Testis (tissue), 3 donors: ENCODE data around the gene PIP5KL1. TPM values are rescaled to one million over a fixed set of nuclear protein-coding genes. Genes with fewer than 3 reads are reported as not detected.

ENCODE experiments used
- DNase-seq: peaks from one replicate; pipeline ENCODE4 v3.0.0-alpha.2; 2019
- H3K27ac ChIP-seq, 2 donors: fragments of 200-600 bp; sonication (generic); one replicate each; pipeline ENCODE4 v1.5.1; 2019
- H3K27me3 ChIP-seq: fragments of 200-600 bp; sonication (generic); one replicate; pipeline ENCODE4 v1.5.1; 2019
- H3K36me3 ChIP-seq: fragments of 200-600 bp; sonication (generic); one replicate; pipeline ENCODE4 v1.5.1; 2017; ENCODE audit warnings: low read depth; ENCODE audit errors: missing control alignments
- H3K4me1 ChIP-seq: fragments of 200-600 bp; sonication (generic); one replicate; pipeline ENCODE4 v1.5.1; 2019
- H3K4me3 ChIP-seq, 2 donors: fragments of 200-600 bp; sonication (generic); one replicate each; pipeline ENCODE4 v1.5.1; 2017 to 2019
- H3K9me3 ChIP-seq: fragments of 200-600 bp; sonication (generic); one replicate; pipeline ENCODE4 v1.5.1; 2017
- POLR2A ChIP-seq: fragments of 450-650 bp; IDR thresholded peaks from one replicate; pipeline ENCODE4 v1.6.1; 2017; ENCODE audit warnings: antibody characterized with exemption, mild to moderate bottlenecking, moderate library complexity
- WGBS, 2 donors: methylation state at CpG; one replicate each; pipeline ENCODE4 v1.1.5; 2018; 5-methylcytosine and 5-hydroxymethylcytosine counted together
- intact Hi-C: fragments of 100-400 bp; cut with DNase I; formaldehyde crosslinking; loops from one replicate; pipeline ENCODE4 v1.15.1; 2023; ENCODE audit warnings: low total_unique reads
- polyA plus RNA-seq: library from polyadenylated mRNA; stranded (reverse); fragments of 350-450 nt; fragmentation: Illumina TruSeq; extraction: RNeasy Lipid Tissue Mini Kit (QIAGEN cat#74804); gene quantifications from one replicate; pipeline ENCODE4 v1.2.3, GENCODE V29; 2014; ENCODE audit warnings: low read depth, low replicate concordance; ENCODE audit not compliant: insufficient read depth
- total RNA-seq, 2 donors: library from RNA; depleted of rRNA; stranded (reverse); fragments of >200 nt; gene quantifications; one replicate each; pipeline ENCODE4 v1.2.3, GENCODE V29; 2016
- TF ChIP-seq, protein P1 (sequence below), 3 experiments: fragments of 450-650 bp in 2 of 3; fragments of 200-600 bp in 1 of 3; sonication (generic) in 1 of 3; IDR thresholded peaks; one replicate each; pipeline ENCODE4 v1.5.1; 2016 to 2019; ENCODE audit warnings: antibody characterized with exemption in 3 of 3, mild to moderate bottlenecking in 2 of 3, moderate library complexity in 1 of 3

PIP5KL1 gene
- total and polyA plus RNA-seq, 3 donors from 2014 or later: 3.9 to 10.2 (median 8.4) TPM

GRCh38 chr9:127873223-127873691 lies 57.3 kb downstream of the PIP5KL1 start:
- WGBS, 2 donors: 42 to 66% methylated on average over 9 to 19 of the region's 19 CpGs
- no peak for DNase-seq
- peak overlapping the region in 1 of 2 donors; percentile 63 for H3K27ac ChIP-seq

GRCh38 chr9:127872369-127873222 lies 58.0 kb downstream of the PIP5KL1 start:
- WGBS, 2 donors: 75 to 85% methylated on average over 7 to 20 of the region's 20 CpGs
- H3K4me3 ChIP-seq: no peak overlapping the region
- no peaks in the 10 kb centered on the region for H3K27me3 ChIP-seq
- peaks cover 59% of the 10 kb centered on the region for H3K4me1 ChIP-seq
- no peak overlapping the region for H3K27ac ChIP-seq
- intact Hi-C loops: loop anchor here (10.0 kb wide), 1 partner anchor 138 kb away; the partner anchor contains the start of gene TOR2A
- DNase-seq: no peak
- H3K9me3 ChIP-seq: no peaks in the 10 kb centered on the region
- H3K36me3 ChIP-seq: no peaks in the 10 kb centered on the region
- TF ChIP-seq, protein P1, sequence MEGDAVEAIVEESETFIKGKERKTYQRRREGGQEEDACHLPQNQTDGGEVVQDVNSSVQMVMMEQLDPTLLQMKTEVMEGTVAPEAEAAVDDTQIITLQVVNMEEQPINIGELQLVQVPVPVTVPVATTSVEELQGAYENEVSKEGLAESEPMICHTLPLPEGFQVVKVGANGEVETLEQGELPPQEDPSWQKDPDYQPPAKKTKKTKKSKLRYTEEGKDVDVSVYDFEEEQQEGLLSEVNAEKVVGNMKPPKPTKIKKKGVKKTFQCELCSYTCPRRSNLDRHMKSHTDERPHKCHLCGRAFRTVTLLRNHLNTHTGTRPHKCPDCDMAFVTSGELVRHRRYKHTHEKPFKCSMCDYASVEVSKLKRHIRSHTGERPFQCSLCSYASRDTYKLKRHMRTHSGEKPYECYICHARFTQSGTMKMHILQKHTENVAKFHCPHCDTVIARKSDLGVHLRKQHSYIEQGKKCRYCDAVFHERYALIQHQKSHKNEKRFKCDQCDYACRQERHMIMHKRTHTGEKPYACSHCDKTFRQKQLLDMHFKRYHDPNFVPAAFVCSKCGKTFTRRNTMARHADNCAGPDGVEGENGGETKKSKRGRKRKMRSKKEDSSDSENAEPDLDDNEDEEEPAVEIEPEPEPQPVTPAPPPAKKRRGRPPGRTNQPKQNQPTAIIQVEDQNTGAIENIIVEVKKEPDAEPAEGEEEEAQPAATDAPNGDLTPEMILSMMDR (IDR thresholded peaks at IDR 0.05): no peak
- no peak for TF ChIP-seq POLR2A

More at GRCh38 chr9:127873223-127873691, 57.3 kb downstream of the PIP5KL1 start:
- Histone ChIP-seq H3K4me3 (no peak overlapping the region), H3K9me3 (no peaks in the 10 kb centered on the region), H3K36me3 (no peaks in the 10 kb centered on the region), H3K27me3 (no peaks in the 10 kb centered on the region), H3K4me1 (peaks cover 60% of the 10 kb centered on the region)
- TF ChIP-seq, protein P1 (IDR thresholded peaks at IDR 0.05): no peak
- no peak for TF ChIP-seq POLR2A
- intact Hi-C loops: loop anchor here (10.0 kb wide), 1 partner anchor 138 kb away; the partner anchor contains the start of gene TOR2A

DNA sequence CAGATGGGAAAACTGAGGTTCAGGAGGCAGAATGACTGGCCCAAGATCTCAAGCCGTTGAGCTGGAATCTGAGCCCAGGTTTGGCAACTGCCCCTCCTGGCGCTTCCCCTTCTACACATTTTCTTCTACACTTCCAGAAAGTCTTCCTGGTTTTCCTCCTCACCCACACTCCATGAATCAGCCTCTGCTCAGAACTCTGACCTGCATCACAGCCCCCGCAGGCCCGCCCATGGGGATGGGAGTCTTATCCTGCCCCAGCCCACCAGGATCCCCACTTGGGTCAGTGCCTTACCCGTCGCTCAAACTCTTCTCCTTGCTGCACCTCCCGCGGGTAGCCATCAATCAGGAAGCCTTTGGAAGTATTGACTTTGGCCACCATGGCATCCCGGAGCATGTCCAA lies 59.0 kb downstream of the PIP5KL1 start:
- Histone ChIP-seq H3K4me1 (peaks cover 62% of the 10 kb centered on the region), H3K27me3 (no peaks in the 10 kb centered on the region), H3K36me3 (no peaks in the 10 kb centered on the region), H3K27ac (no peak overlapping the region), H3K4me3 (no peak overlapping the region), H3K9me3 (no peaks in the 10 kb centered on the region)
- intact Hi-C loops: loop anchor here (10.0 kb wide), 1 partner anchor 137 kb away; the partner anchor contains the start of gene TOR2A
- TF ChIP-seq POLR2A: no peak
- TF ChIP-seq, protein P1 (IDR thresholded peaks at IDR 0.05): no peak
- WGBS, 2 donors: 81 to 87% methylated on average over 9 of the region's 9 CpGs
- DNase-seq: no peak

- no peak for TF ChIP-seq POLR2A
- TF ChIP-seq, protein P1 (IDR thresholded peaks at IDR 0.05): no peak
- no peaks in the 10 kb centered on the region for H3K27me3 ChIP-seq
- peaks cover 58% of the 10 kb centered on the region for H3K4me1 ChIP-seq
- no peak overlapping the region for H3K27ac ChIP-seq
- 69 to 88% methylated on average over 8 to 12 of the region's 12 CpGs for WGBS, 2 donors
- H3K36me3 ChIP-seq: no peaks in the 10 kb centered on the region
- intact Hi-C loops: loop anchor here (10.0 kb wide), 1 partner anchor 136 kb away; the partner anchor contains the start of gene TOR2A
- H3K9me3 ChIP-seq: no peaks in the 10 kb centered on the region
- H3K4me3 ChIP-seq: no peak overlapping the region
- no peak for DNase-seq
These were observed 59.7 kb downstream of the PIP5KL1 start for GRCh38 chr9:127870887-127871286.

Other genes with a start within 250 kb of the PIP5KL1 start
- 10 to 100 TPM; 11.6 to 26.5 TPM for gene CFAP157, start 223.8 kb downstream of the PIP5KL1 start, total RNA-seq
- 30.6 TPM for gene CFAP157, start 223.8 kb downstream of the PIP5KL1 start, polyA plus RNA-seq
- gene PTRH1, start 215.1 kb downstream of the PIP5KL1 start, total RNA-seq: 10 to 100 TPM; 19.0 to 24.5 TPM
- gene PTRH1, start 215.1 kb downstream of the PIP5KL1 start, polyA plus RNA-seq: 18.2 TPM
- 10 to 100 TPM; 25.0 to 32.7 TPM for gene TTC16, start 214.7 kb downstream of the PIP5KL1 start, total RNA-seq
- gene TTC16, start 214.7 kb downstream of the PIP5KL1 start, polyA plus RNA-seq: 46.2 TPM
- 10 to 100 TPM; 28.7 to 32.0 TPM for gene TOR2A, start 195.5 kb downstream of the PIP5KL1 start, total RNA-seq
- 30.4 TPM for gene TOR2A, start 195.5 kb downstream of the PIP5KL1 start, polyA plus RNA-seq
- 1 to 10 TPM; 6.6 to 9.6 TPM for gene SH2D3C, start 152.1 kb downstream of the PIP5KL1 start, total RNA-seq
- 8.8 TPM for gene SH2D3C, start 152.1 kb downstream of the PIP5KL1 start, polyA plus RNA-seq
- gene CDK9, start 144.7 kb downstream of the PIP5KL1 start, total RNA-seq: 100 to 1,000 TPM; 136 to 163 TPM
- gene CDK9, start 144.7 kb downstream of the PIP5KL1 start, polyA plus RNA-seq: 77.1 TPM
- 100 to 1,000 TPM in 1 of 2 donors, 10 to 100 TPM in 1; 99.3 to 105 TPM for gene FPGS, start 127.9 kb downstream of the PIP5KL1 start, total RNA-seq
- gene FPGS, start 127.9 kb downstream of the PIP5KL1 start, polyA plus RNA-seq: 37.9 TPM
- 100 to 1,000 TPM; 132 to 214 TPM for gene ENG, start 76.1 kb downstream of the PIP5KL1 start, total RNA-seq
- gene ENG, start 76.1 kb downstream of the PIP5KL1 start, polyA plus RNA-seq: 144 TPM
- gene AK1, start 53.1 kb downstream of the PIP5KL1 start, total RNA-seq: 100 to 1,000 TPM in 1 of 2 donors, 10 to 100 TPM in 1; 86.7 to 103 TPM
- 154 TPM for gene AK1, start 53.1 kb downstream of the PIP5KL1 start, polyA plus RNA-seq
- gene ST6GALNAC6, start 31.2 kb downstream of the PIP5KL1 start, total RNA-seq: 10 to 100 TPM; 46.3 to 70.3 TPM
- 43.0 TPM for gene ST6GALNAC6, start 31.2 kb downstream of the PIP5KL1 start, polyA plus RNA-seq
- 10 to 100 TPM; 18.8 to 24.7 TPM for gene ST6GALNAC4, start 13.7 kb downstream of the PIP5KL1 start, total RNA-seq
- 10.3 TPM for gene ST6GALNAC4, start 13.7 kb downstream of the PIP5KL1 start, polyA plus RNA-seq
- gene DPM2, start 7.1 kb upstream of the PIP5KL1 start, total RNA-seq: 10 to 100 TPM; 33.5 to 36.4 TPM
- gene DPM2, start 7.1 kb upstream of the PIP5KL1 start, polyA plus RNA-seq: 46.6 TPM
- 100 to 1,000 TPM; 119 to 129 TPM for gene EEIG1, start 50.2 kb upstream of the PIP5KL1 start, total RNA-seq
- 75.7 TPM for gene EEIG1, start 50.2 kb upstream of the PIP5KL1 start, polyA plus RNA-seq
- gene NAIF1, start 136.5 kb upstream of the PIP5KL1 start, total RNA-seq: 10 to 100 TPM; 18.5 to 19.4 TPM
- 25.1 TPM for gene NAIF1, start 136.5 kb upstream of the PIP5KL1 start, polyA plus RNA-seq
- 10 to 100 TPM; 19.1 to 21.1 TPM for gene SLC25A25, start 137.5 kb upstream of the PIP5KL1 start, total RNA-seq
- gene SLC25A25, start 137.5 kb upstream of the PIP5KL1 start, polyA plus RNA-seq: 15.0 TPM
- gene PTGES2, start 197.0 kb upstream of the PIP5KL1 start, total RNA-seq: 10 to 100 TPM; 95.8 to 96.4 TPM
- gene PTGES2, start 197.0 kb upstream of the PIP5KL1 start, polyA plus RNA-seq: 53.1 TPM
- not detected for gene LCN2, start 218.7 kb upstream of the PIP5KL1 start, total RNA-seq
- gene LCN2, start 218.7 kb upstream of the PIP5KL1 start, polyA plus RNA-seq: 2.2 TPM
- gene BBLN, start 229.5 kb upstream of the PIP5KL1 start, total RNA-seq: 100 to 1,000 TPM; 219 to 225 TPM
- 56.9 TPM for gene BBLN, start 229.5 kb upstream of the PIP5KL1 start, polyA plus RNA-seq